ENCODE data around the gene PLPP2.
A peak's percentile ranks its signal among the peaks of the same experiment; 100 is the strongest.

PLPP2 gene

GRCh38 chr19:313988-314815 is 23.0 kb upstream of the PLPP2 start:
- DNase-seq: no peak

- DNase-seq: no peak
Measured at GRCh38 chr19:313169-313987, 22.2 kb upstream of the PLPP2 start.

DNA sequence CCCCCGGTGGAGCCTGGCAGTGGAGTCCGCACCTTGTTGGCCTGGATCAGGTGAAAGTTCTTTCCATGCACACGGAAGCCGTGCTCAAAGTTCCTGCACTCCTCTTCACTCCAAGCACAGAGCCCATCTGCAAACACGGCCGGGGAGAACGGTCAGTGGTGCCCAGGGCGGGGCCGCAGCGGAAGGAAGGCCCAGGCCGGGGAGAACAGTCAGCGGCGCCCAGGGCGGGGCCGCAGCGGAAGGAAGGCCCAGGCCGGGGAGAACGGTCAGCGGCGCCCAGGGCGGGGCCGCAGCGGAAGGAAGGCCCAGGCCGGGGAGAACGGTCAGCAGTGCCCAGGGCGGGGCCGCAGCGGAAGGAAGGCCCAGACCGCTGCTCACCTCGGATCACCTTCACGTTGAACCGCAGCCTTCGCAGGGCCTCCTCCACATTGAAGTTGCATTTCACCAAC is 20.6 kb upstream of the PLPP2 start:
- DNase-seq: no peak

- no peak for DNase-seq
Measured at GRCh38 chr19:310781-311496, 19.7 kb upstream of the PLPP2 start.

- no peak for DNase-seq
Measured at GRCh38 chr19:310141-310651, 19.0 kb upstream of the PLPP2 start.

- DNase-seq: no peak
Measured at GRCh38 chr19:309206-309565, 18.0 kb upstream of the PLPP2 start.

- DNase-seq: no peak
Measured at GRCh38 chr19:308471-309205, 17.4 kb upstream of the PLPP2 start.

- no peak for DNase-seq
Measured at GRCh38 chr19:307793-308420, 16.7 kb upstream of the PLPP2 start.

GRCh38 chr19:307111-307531 is 15.9 kb upstream of the PLPP2 start:
- DNase-seq: no peak

GRCh38 chr19:306151-306900 is 15.1 kb upstream of the PLPP2 start:
- DNase-seq: no peak

GRCh38 chr19:305240-306150 is 14.3 kb upstream of the PLPP2 start:
- DNase-seq: no peak

DNA sequence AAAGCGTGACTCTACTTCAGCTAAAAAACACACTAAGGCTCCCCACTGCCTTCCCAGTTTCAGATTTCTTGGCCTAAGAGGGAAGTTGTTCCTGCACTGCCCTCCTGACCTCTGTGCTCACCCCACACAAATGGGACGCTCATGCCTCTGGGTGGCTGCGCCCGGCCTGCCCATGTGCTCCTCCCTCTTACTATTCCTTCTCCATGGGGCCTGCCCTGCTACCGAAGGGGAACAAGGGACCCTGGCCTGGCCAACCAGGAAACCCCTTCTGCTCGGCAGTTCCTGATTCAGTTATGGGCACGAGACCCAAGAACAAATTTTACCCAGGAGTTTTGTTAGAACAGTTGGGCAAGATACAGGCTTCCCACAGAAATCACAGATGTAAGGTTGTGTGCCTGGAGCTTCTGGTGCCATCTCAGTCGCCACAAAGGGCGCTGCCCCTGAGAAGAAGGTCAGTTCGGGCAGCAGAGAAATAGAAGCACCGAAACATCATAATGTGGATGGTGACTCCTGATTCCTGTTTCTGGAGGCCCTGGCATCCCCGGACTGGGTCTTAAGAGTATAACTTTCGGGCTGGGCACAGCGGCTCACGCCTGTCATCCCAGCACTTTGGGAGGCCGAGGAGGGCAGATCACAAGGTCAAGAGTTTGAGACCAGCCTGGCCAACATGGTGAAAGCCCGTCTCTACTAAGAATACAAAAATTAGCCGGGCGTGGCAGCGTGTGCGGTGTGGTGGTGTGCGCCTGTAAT is 5.4 kb upstream of the PLPP2 start:
- no peak for DNase-seq

- DNase-seq: no peak
Measured at GRCh38 chr19:295687-296370, 4.6 kb upstream of the PLPP2 start.

GRCh38 chr19:294946-295686 is 3.9 kb upstream of the PLPP2 start:
- DNase-seq: peak; percentile 30

DNA sequence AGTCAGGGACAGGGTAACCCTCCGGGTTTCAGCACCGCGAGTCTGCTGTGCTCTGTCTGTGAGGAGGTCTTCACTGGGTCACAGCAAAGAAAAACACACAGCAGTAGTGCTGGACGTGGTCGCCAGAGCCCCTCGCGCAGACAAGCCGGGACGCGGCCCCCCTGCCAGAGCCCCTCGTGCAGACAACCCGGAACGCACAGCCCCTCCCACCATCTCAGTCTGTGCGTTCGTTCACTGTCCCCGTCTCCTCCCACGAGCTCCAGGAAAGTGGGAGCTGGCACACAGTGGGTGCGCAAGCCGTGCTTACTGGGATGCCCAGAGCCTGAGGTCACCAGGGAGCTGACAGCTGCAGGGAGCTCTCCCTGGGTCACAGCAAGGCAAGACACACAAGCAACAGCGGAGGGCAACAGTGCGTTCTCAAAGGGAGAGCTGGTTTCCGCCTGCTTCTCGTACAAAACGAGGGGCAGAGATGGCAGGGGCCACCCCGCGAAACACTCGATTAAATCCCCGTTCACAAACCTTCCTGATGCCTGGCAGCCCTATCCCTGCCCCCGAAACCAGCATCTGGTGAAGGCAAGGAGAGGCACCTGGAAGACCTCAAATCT is 3.2 kb upstream of the PLPP2 start:
- no peak for DNase-seq

DNA sequence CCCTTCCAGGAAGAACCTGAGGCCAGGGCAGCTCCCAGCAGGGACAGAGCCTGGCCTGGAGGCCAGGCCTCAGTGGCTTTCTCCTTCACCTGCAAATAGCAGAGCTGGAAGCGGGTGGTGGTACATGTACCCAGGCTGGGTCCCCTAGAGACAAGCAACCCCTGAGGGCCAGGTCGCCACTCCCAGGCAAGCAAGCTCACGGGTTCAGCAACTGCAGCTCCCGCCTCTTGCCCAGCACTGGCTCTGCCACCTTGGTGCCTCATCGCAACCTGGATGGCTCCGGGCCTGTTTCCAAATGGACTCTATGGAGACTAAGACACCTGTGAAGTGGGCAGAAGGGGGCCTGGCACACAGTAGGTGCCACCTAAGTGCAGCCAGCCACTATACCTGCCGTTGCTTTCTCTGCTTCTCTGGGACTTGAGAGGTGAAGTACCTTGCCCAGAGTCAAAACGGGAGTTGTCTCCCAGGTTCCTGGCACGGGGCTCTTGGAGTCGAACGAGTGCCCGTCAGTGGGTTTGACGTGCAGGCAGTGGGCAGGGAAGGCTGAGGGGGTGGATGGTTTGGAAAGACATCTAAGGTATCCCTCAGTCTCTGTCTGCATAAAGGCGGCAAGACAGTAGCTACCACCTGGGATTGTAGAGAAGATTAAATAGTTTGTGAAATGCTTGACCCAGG is 2.4 kb upstream of the PLPP2 start:
- no peak for DNase-seq

DNA sequence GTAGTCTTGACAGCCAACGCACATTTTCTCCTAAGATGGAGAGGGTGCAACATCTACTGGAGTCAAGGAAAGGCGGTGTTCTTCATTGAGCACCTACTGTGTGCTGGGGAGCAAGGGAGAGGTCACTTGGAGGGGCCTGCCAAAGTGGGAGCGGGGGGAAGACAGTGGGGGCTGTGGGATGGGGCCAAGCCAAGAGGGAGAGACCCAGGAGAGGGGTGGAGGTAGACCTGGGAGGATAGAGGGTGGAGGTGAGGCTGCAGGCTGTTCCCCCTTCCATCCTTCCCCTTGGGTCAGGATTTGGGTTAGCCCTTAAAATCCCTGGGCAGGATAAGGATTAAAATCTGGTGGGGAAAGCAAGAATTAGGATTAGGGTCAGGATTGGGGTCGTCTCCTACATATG is 1.7 kb upstream of the PLPP2 start:
- no peak for DNase-seq

All from NCI-H1105 treated with DMSO at 0.1 percent for 48 hours (cell line).